GM23338 (cell line): ENCODE results near the gene BROX. TPM values are rescaled to one million over a fixed set of nuclear protein-coding genes. Genes with fewer than 3 reads are reported as not detected.
A peak's percentile ranks its signal among the peaks of the same experiment; 100 is the strongest.

ENCODE experiments used
- ATAC-seq: fragments of 200-7000 bp; cut with Tn5 transposase; 3 replicates; pipeline ENCODE4 v1.9.1; 2020
- DNase-seq: peaks from one replicate; pipeline ENCODE4 v3.0.0-alpha.2; 2015; ENCODE audit warnings: low spot score
- H2AFZ ChIP-seq: fragments of 200-600 bp; sonication (generic); 2 replicates; pipeline ENCODE4 v1.8.0; 2016; ENCODE audit warnings: antibody characterized with exemption, mild to moderate bottlenecking, moderate library complexity
- H3F3A ChIP-seq: fragments of 200-600 bp; sonication (generic); replicated peaks from 2 replicates; pipeline ENCODE4 v1.8.0; 2017; ENCODE audit warnings: antibody characterized with exemption, mixed run types, low read depth
- H3K27ac ChIP-seq: fragments of 200-600 bp; sonication (generic); 2 replicates; pipeline ENCODE4 v1.6.1; 2016; ENCODE audit warnings: low read depth
- H3K27me3 ChIP-seq: fragments of 200-600 bp; sonication (generic); 2 replicates; pipeline ENCODE4 v1.8.0; 2016; ENCODE audit warnings: mild to moderate bottlenecking, mixed run types, moderate library complexity; ENCODE audit not compliant: insufficient read depth
- H3K36me3 ChIP-seq: fragments of 200-600 bp; sonication (generic); 2 replicates; pipeline ENCODE4 v1.8.0; 2016; ENCODE audit warnings: mild to moderate bottlenecking; ENCODE audit not compliant: insufficient read depth
- H3K4me1 ChIP-seq: fragments of 200-600 bp; sonication (generic); 2 replicates; pipeline ENCODE4 v1.8.0; 2016; ENCODE audit warnings: mild to moderate bottlenecking, moderate library complexity; ENCODE audit not compliant: insufficient read depth
- H3K4me2 ChIP-seq: fragments of 200-600 bp; sonication (generic); 2 replicates; pipeline ENCODE4 v1.7.1; 2017; ENCODE audit warnings: mixed run types
- H3K4me3 ChIP-seq: fragments of 200-600 bp; sonication (generic); 2 replicates; pipeline ENCODE4 v1.6.1; 2016; ENCODE audit warnings: mixed run types
- H3K79me2 ChIP-seq: fragments of 200-600 bp; sonication (generic); replicated peaks from 2 replicates; pipeline ENCODE4 v1.8.0; 2017; ENCODE audit warnings: mild to moderate bottlenecking; ENCODE audit not compliant: insufficient read depth
- H3K9me2 ChIP-seq: fragments of 200-600 bp; sonication (generic); 2 replicates; pipeline ENCODE4 v1.8.0; 2017; ENCODE audit not compliant: insufficient read depth
- H4K20me1 ChIP-seq: fragments of 200-600 bp; sonication (generic); replicated peaks from 2 replicates; pipeline ENCODE4 v1.8.0; 2017; ENCODE audit warnings: mild to moderate bottlenecking; ENCODE audit not compliant: insufficient read depth
- H3K27ac Mint-ChIP-seq: 2 replicates; pipeline ENCODE4 v1.8.0; 2020; ENCODE audit warnings: inconsistent platforms, mild to moderate bottlenecking, moderate library complexity, mixed read lengths
- H3K27me3 Mint-ChIP-seq: 3 replicates; pipeline ENCODE4 v1.8.0; 2022; ENCODE audit warnings: low read depth, mild to moderate bottlenecking, moderate library complexity, mixed read lengths, inconsistent platforms; ENCODE audit not compliant: insufficient read depth, poor library complexity
- H3K36me3 Mint-ChIP-seq: 3 replicates; pipeline ENCODE4 v1.8.0; 2021; ENCODE audit warnings: low read depth, mild to moderate bottlenecking, inconsistent platforms, moderate library complexity, mixed read lengths
- H3K4me1 Mint-ChIP-seq: 3 replicates; pipeline ENCODE4 v1.8.0; 2020; ENCODE audit warnings: mild to moderate bottlenecking, inconsistent platforms, mixed read lengths
- H3K4me3 Mint-ChIP-seq: 3 replicates; pipeline ENCODE4 v1.8.0; 2021; ENCODE audit warnings: moderate library complexity, mild to moderate bottlenecking, inconsistent platforms, mixed read lengths
- H3K9me3 Mint-ChIP-seq: 3 replicates; pipeline ENCODE4 v1.8.0; 2020; ENCODE audit warnings: moderate library complexity, mild to moderate bottlenecking, inconsistent platforms, mixed read lengths
- CREB1 ChIP-seq: fragments of 250-450 bp; sonication (Bioruptor Pico); IDR thresholded peaks from 2 replicates; pipeline ENCODE4 v1.5.0; 2020; ENCODE audit warnings: low read depth, mild to moderate bottlenecking, moderate library complexity
- CTCF ChIP-seq, 2 experiments: fragments of 200-600 bp in 1 of 2; sonication (generic) in 1 of 2; conservative IDR thresholded peaks; 2 replicates each; pipeline versions ENCODE4 v1.5.1 to v1.6.1; 2016 to 2017; ENCODE audit warnings: antibody characterized with exemption in 2 of 2, low read depth in 2 of 2, mild to moderate bottlenecking in 2 of 2, moderate library complexity in 1 of 2
- ETS1 ChIP-seq: IDR thresholded peaks from 2 replicates; pipeline ENCODE4 v1.6.1; 2016; ENCODE audit warnings: antibody characterized with exemption
- EZH2 ChIP-seq: fragments of 200-600 bp; sonication (generic); IDR thresholded peaks from one replicate; pipeline ENCODE4 v1.8.0; 2017; ENCODE audit warnings: antibody characterized with exemption, mild to moderate bottlenecking, low read depth; ENCODE audit not compliant: unreplicated experiment
- EZH2phosphoT487 ChIP-seq: fragments of 200-600 bp; sonication (generic); IDR thresholded peaks from one replicate; pipeline ENCODE4 v1.8.1; 2018; ENCODE audit warnings: antibody characterized with exemption; ENCODE audit not compliant: unreplicated experiment
- JUNB ChIP-seq: IDR thresholded peaks from one replicate; pipeline ENCODE4 v1.6.1; 2016; ENCODE audit warnings: antibody characterized with exemption; ENCODE audit not compliant: unreplicated experiment
- NANOG ChIP-seq: IDR thresholded peaks from 2 replicates; pipeline ENCODE4 v1.6.1; 2016; ENCODE audit warnings: antibody characterized with exemption, borderline replicate concordance
- POLR2AphosphoS5 ChIP-seq: IDR thresholded peaks from 2 replicates; pipeline ENCODE4 v1.6.1; 2016; ENCODE audit warnings: antibody characterized with exemption, low read depth
- STAT1 ChIP-seq: IDR thresholded peaks from one replicate; pipeline ENCODE4 v1.6.1; 2016; ENCODE audit warnings: antibody characterized with exemption; ENCODE audit not compliant: unreplicated experiment
- ZNF114 ChIP-seq: fragments of 250-450 bp; sonication (Bioruptor Pico); IDR thresholded peaks from 2 replicates; pipeline ENCODE4 v1.5.0; 2020; ENCODE audit warnings: mild to moderate bottlenecking, moderate library complexity
- ZNF331 ChIP-seq: fragments of 250-450 bp; sonication (Bioruptor Pico); IDR thresholded peaks from 2 replicates; pipeline ENCODE4 v1.5.0; 2020; ENCODE audit warnings: low read depth, mild to moderate bottlenecking, moderate library complexity
- ZNF462 ChIP-seq: fragments of 250-450 bp; sonication (Bioruptor Pico); IDR thresholded peaks from 2 replicates; pipeline ENCODE4 v1.5.0; 2020; ENCODE audit warnings: mild to moderate bottlenecking, moderate library complexity
- polyA plus RNA-seq: library from polyadenylated mRNA; unstranded; fragments of >200 nt; fragmentation: Nextera tagmentation; extraction: Ambion mirVana; gene quantifications from 2 replicates; pipeline ENCODE4 v1.2.1, GENCODE V29; 2016
- total RNA-seq: library from RNA; depleted of rRNA; stranded (reverse); fragments of >200 nt; shearing (Covaris generic); gene quantifications from 2 replicates; pipeline ENCODE4 v1.2.3, GENCODE V29; 2014
- TF ChIP-seq, protein P1 (sequence below): IDR thresholded peaks from one replicate; pipeline ENCODE4 v1.6.1; 2018; ENCODE audit warnings: antibody characterized with exemption; ENCODE audit not compliant: unreplicated experiment

Gene BROX
- total and polyA plus RNA-seq, 2 experiments from 2014 or later, result 26.5 to 32.3 TPM

DNA sequence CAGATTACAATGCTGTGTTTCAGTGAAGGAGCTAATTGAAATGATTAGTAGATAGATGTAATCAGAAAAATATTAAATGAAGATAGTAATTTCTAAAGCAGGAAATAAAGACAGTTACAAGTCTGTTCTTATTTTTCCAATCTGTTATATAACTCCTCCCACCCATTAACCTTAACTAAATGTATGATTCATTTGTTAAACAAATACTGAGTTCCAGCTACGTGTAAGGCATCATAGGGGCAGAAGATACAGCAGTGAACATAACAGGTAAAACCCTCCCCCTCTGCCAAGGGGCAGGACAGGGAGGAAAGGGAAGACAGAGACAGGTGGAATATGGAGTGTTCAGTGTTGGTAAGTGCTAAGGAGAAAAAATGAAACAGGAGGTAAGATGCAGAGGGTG, 24.6 kb downstream of the BROX start, which contains the start of gene FAM177B:
TSS of gene FAM177B (plus strand) at position 231 of the 400 bp plus-strand sequence. CDS start 9,344 bp downstream, outside the sequence.
- no peak; the same call in 1 of the 3 replicates for ATAC-seq
- H3K27ac Mint-ChIP-seq, result peak within 1 kb of the TSS; percentile 84; the same call in 1 of the 2 replicates
- H3K4me3 Mint-ChIP-seq, result peak within 1 kb of the TSS; percentile 49; the same call in 2 of the 3 replicates

More for the DNA sequence above, 24.6 kb downstream of the BROX start, which contains the start of gene FAM177B:
- Mint-ChIP-seq H3K9me3 (no peaks in the 10 kb centered on the region), H3K4me1 (peaks cover 10% of the 10 kb centered on the region), H3K27me3 (no peaks in the 10 kb centered on the region), H3K36me3 (peaks cover 11% of the 10 kb centered on the region; the same call in 2 of the 3 replicates)
- Histone ChIP-seq H3K36me3 (peaks cover 21% of the 10 kb centered on the region; the same call in 1 of the 2 replicates), H3K79me2 (no peaks in the 10 kb centered on the region), H3K9me2 (no peaks in the 10 kb centered on the region), H3K4me1 (peaks cover 18% of the 10 kb centered on the region), H2AFZ (no peak within 1 kb of the TSS), H3K27ac (no peak within 1 kb of the TSS; the same call in 1 of the 2 replicates), H3K27me3 (no peaks in the 10 kb centered on the region), H4K20me1 (no peaks in the 10 kb centered on the region), H3F3A (no peaks in the 10 kb centered on the region), H3K4me3 (no peak within 1 kb of the TSS), H3K4me2 (peak within 1 kb of the TSS; percentile 49)
- no peak for TF ChIP-seq CREB1
- no peak for TF ChIP-seq ZNF114 (CRISPR knock-in tag)
- TF ChIP-seq JUNB, result no peak
- no peak for TF ChIP-seq NANOG
- no peak for TF ChIP-seq STAT1
- TF ChIP-seq ZNF462 (CRISPR knock-in tag), result no peak
- TF ChIP-seq, protein P1, sequence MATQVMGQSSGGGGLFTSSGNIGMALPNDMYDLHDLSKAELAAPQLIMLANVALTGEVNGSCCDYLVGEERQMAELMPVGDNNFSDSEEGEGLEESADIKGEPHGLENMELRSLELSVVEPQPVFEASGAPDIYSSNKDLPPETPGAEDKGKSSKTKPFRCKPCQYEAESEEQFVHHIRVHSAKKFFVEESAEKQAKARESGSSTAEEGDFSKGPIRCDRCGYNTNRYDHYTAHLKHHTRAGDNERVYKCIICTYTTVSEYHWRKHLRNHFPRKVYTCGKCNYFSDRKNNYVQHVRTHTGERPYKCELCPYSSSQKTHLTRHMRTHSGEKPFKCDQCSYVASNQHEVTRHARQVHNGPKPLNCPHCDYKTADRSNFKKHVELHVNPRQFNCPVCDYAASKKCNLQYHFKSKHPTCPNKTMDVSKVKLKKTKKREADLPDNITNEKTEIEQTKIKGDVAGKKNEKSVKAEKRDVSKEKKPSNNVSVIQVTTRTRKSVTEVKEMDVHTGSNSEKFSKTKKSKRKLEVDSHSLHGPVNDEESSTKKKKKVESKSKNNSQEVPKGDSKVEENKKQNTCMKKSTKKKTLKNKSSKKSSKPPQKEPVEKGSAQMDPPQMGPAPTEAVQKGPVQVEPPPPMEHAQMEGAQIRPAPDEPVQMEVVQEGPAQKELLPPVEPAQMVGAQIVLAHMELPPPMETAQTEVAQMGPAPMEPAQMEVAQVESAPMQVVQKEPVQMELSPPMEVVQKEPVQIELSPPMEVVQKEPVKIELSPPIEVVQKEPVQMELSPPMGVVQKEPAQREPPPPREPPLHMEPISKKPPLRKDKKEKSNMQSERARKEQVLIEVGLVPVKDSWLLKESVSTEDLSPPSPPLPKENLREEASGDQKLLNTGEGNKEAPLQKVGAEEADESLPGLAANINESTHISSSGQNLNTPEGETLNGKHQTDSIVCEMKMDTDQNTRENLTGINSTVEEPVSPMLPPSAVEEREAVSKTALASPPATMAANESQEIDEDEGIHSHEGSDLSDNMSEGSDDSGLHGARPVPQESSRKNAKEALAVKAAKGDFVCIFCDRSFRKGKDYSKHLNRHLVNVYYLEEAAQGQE, result no peak
- no peak for TF ChIP-seq POLR2AphosphoS5
- TF ChIP-seq CTCF (conservative IDR thresholded peaks at IDR 0.05; ENCODE audit: low read depth in 2 of 2), result no peak
- no peak for TF ChIP-seq ETS1
- TF ChIP-seq ZNF331 (CRISPR knock-in tag), result no peak
- TF ChIP-seq EZH2, result no peak
- TF ChIP-seq EZH2phosphoT487, result no peak
- DNase-seq, result no peak
